Activated B cell treated with CpG ODN at 0.5 μM for 24 hours (primary cell): ENCODE measurements around the gene CKLF. TPM values are rescaled to one million over a fixed set of nuclear protein-coding genes. Genes with fewer than 3 reads are reported as not detected.

Experiments used
- ATAC-seq: fragments of 200-7000 bp; cut with Tn5 transposase; one replicate; pipeline ENCODE4 v1.10.0; 2021; ENCODE audit warnings: low read depth, mild to moderate bottlenecking, moderate library complexity
- CTCF ChIA-PET: fragments of 350-600 bp; sonication (Branson Sonifier 250); formaldehyde crosslinking; loops from one replicate; lab custom pipeline; 2021; ENCODE audit warnings: antibody characterized with exemption; lab: Charles Lee
- POLR2A ChIA-PET: fragments of 350-600 bp; sonication (Branson Sonifier 250); formaldehyde crosslinking; loops from one replicate; lab custom pipeline; 2021; ENCODE audit warnings: antibody characterized with exemption; lab: Charles Lee
- DNase-seq: peaks from one replicate; pipeline ENCODE4 v3.0.0; 2022
- H3K27ac Mint-ChIP-seq: one replicate; pipeline ENCODE4 v1.8.0; 2020; ENCODE audit warnings: mixed read lengths
- H3K27me3 Mint-ChIP-seq: one replicate; pipeline ENCODE4 v1.8.0; 2021; ENCODE audit warnings: mixed read lengths
- H3K36me3 Mint-ChIP-seq: one replicate; pipeline ENCODE4 v1.8.0; 2021; ENCODE audit warnings: low read depth, mixed read lengths
- H3K4me1 Mint-ChIP-seq: one replicate; pipeline ENCODE4 v1.8.0; 2021; ENCODE audit warnings: mixed read lengths
- H3K4me3 Mint-ChIP-seq: one replicate; pipeline ENCODE4 v1.8.0; 2020; ENCODE audit warnings: mild to moderate bottlenecking, mixed read lengths
- H3K9me3 Mint-ChIP-seq: one replicate; pipeline ENCODE4 v1.8.0; 2020; ENCODE audit warnings: mixed read lengths
- CTCF ChIP-seq: fragments of 200-600 bp; IDR thresholded peaks from one replicate; pipeline ENCODE4 v1.8.0; 2022; ENCODE audit warnings: antibody characterized with exemption, mild to moderate bottlenecking
- intact Hi-C: fragments of 100-400 bp; cut with micrococcal nuclease; formaldehyde crosslinking; loops from one replicate; pipeline ENCODE4 v1.15.1; 2024
- total RNA-seq: library from RNA; stranded (reverse); gene quantifications from 2 replicates; pipeline ENCODE4 v1.2.3, GENCODE V29; 2022

CKLF gene
- total RNA-seq, 1 donor from 2014 or later = 12.1 TPM

GRCh38 chr16:66522816-66523590 is 29.4 kb upstream of the CKLF start:
- ATAC-seq (no peak), DNase-seq (no peak)
- H3K4me1 Mint-ChIP-seq = peaks cover 89% of the 10 kb centered on the region
- peaks cover 1% of the 10 kb centered on the region for H3K36me3 Mint-ChIP-seq
- no peak for TF ChIP-seq CTCF
- intact Hi-C loops = no loop called here
- H3K9me3 Mint-ChIP-seq = no peaks in the 10 kb centered on the region
- H3K27ac Mint-ChIP-seq = peak overlapping the region; percentile 93
- peak overlapping the region; percentile 75 for H3K4me3 Mint-ChIP-seq
- no peaks in the 10 kb centered on the region for H3K27me3 Mint-ChIP-seq
- CTCF ChIA-PET = no interaction called here
- POLR2A ChIA-PET = interaction anchor here (0.5 to 9.8 kb wide), 6 partner anchors 11 to 79 kb away, joined by 3 to 162 read pairs (median 4); partner anchors contain the start of genes CKLF and TK2

GRCh38 chr16:66523861-66524354 is 28.5 kb upstream of the CKLF start:
- POLR2A ChIA-PET = interaction anchor here (1.2 to 9.8 kb wide), 4 partner anchors 12 to 78 kb away, joined by 3 to 162 read pairs (median 4); partner anchors contain the start of genes CKLF and TK2
- CTCF ChIA-PET = interaction anchor here (1.3 kb wide), 4 partner anchors 12 to 117 kb away, joined by 3 to 4 read pairs (median 4); no protein-coding TSS in a partner anchor
- Mint-ChIP-seq H3K9me3 (no peaks in the 10 kb centered on the region), H3K4me1 (peaks cover 82% of the 10 kb centered on the region), H3K27me3 (no peaks in the 10 kb centered on the region), H3K4me3 (peak overlapping the region; percentile 75), H3K27ac (peak overlapping the region; percentile 93), H3K36me3 (peaks cover 1% of the 10 kb centered on the region)
- intact Hi-C loops = loop anchor here (1.0 to 2.0 kb wide), 5 partner anchors 8 to 81 kb away; partner anchors contain the start of gene CMTM3
- DNase-seq (no peak), ATAC-seq (peak; percentile 41)
- no peak for TF ChIP-seq CTCF

GRCh38 chr16:66524601-66525164 is 27.7 kb upstream of the CKLF start:
- Mint-ChIP-seq H3K4me1 (peaks cover 75% of the 10 kb centered on the region), H3K27ac (peak overlapping the region; percentile 93), H3K36me3 (peaks cover 1% of the 10 kb centered on the region), H3K4me3 (peak overlapping the region; percentile 33), H3K27me3 (no peaks in the 10 kb centered on the region), H3K9me3 (no peaks in the 10 kb centered on the region)
- DNase-seq (peak; percentile 55), ATAC-seq (peak; percentile 77)
- no peak for TF ChIP-seq CTCF
- CTCF ChIA-PET = interaction anchor here (1.0 to 1.6 kb wide), 6 partner anchors 12 to 118 kb away, joined by 3 to 4 read pairs (median 4); no protein-coding TSS in a partner anchor
- intact Hi-C loops = loop anchor here (1.0 to 2.0 kb wide), 6 partner anchors 8 to 80 kb away; partner anchors contain the start of gene CMTM3
- POLR2A ChIA-PET = interaction anchor here (1.2 to 9.8 kb wide), 4 partner anchors 15 to 77 kb away, joined by 3 to 162 read pairs (median 6); partner anchors contain the start of genes CKLF and TK2

GRCh38 chr16:66525396-66526180 is 26.8 kb upstream of the CKLF start:
- TF ChIP-seq CTCF = no peak
- ChIA-PET POLR2A (interaction anchor here (0.6 to 9.8 kb wide), 4 partner anchors 8 to 78 kb away, joined by 3 to 162 read pairs (median 5); partner anchors contain the start of genes CKLF and TK2), CTCF (interaction anchor here (1.0 to 1.6 kb wide), 3 partner anchors 22 to 64 kb away, joined by 3 to 4 read pairs (median 4); no protein-coding TSS in a partner anchor)
- H3K4me1 Mint-ChIP-seq = peaks cover 66% of the 10 kb centered on the region
- H3K27me3 Mint-ChIP-seq = no peaks in the 10 kb centered on the region
- intact Hi-C loops = loop anchor here (1.0 to 2.0 kb wide), 4 partner anchors 17 to 79 kb away; partner anchors contain the start of gene CMTM3
- H3K27ac Mint-ChIP-seq = peak overlapping the region; percentile 50
- no peak overlapping the region for H3K4me3 Mint-ChIP-seq
- ATAC-seq (no peak), DNase-seq (no peak)
- no peaks in the 10 kb centered on the region for H3K9me3 Mint-ChIP-seq
- peaks cover 1% of the 10 kb centered on the region for H3K36me3 Mint-ChIP-seq
